ENCODE data around the gene ASXL2. TPM values are rescaled to one million over a fixed set of nuclear protein-coding genes. Genes with fewer than 3 reads are reported as not detected.
A peak's percentile ranks its signal among the peaks of the same experiment; 100 is the strongest.

The ASXL2 gene
- total and polyA plus RNA-seq, 2 donors = 4.6 to 7.4 TPM

DNA sequence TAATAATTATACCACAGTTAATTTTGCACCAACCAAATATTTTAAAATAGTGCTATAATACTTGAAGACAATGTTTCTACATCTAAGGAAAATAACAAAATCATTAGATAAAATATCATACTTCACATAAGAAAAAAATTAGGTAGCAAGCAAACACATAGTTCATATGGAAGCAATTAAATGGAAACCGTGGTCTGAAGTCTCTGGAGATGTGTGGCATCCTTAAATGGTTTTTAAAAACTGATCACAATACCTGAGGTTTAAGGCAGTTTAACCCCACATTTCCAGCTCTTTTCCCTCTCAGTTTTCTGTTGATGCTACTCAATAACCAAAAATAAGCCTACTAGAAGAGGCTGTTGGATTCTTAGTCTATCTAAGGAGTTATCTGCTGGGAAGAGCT is 71.3 kb downstream of the ASXL2 start:
- WGBS = 98% methylated on average over 1 of the region's 1 CpG
- H3K4me1 ChIP-seq (ENCODE audit: control insufficient read depth in 2 of 2, insufficient read depth in 2 of 2, low read length in 2 of 2) = no peaks in the 10 kb centered on the region
- no peak overlapping the region for H3K4me3 ChIP-seq (ENCODE audit: low read length in 2 of 2)
- peaks cover 23 to 28% of the 10 kb centered on the region in 2 donors for H3K36me3 ChIP-seq (ENCODE audit: control insufficient read depth in 2 of 2, insufficient read depth in 2 of 2, low read length in 1 of 2)
- no peak overlapping the region for H3K27ac ChIP-seq (ENCODE audit: low read depth in 1 of 2, low read length in 1 of 2)
- DNase-seq (ENCODE audit: low read depth in 6 of 9, low spot score in 9 of 9) = no peak
- no peaks in the 10 kb centered on the region for H3K27me3 ChIP-seq (ENCODE audit: control insufficient read depth in 2 of 2, insufficient read depth in 1 of 2, low read length in 1 of 2)
- H3K9me3 ChIP-seq (ENCODE audit: control insufficient read depth in 2 of 2, insufficient read depth in 1 of 2, low read length in 1 of 2) = no peaks in the 10 kb centered on the region

DNA sequence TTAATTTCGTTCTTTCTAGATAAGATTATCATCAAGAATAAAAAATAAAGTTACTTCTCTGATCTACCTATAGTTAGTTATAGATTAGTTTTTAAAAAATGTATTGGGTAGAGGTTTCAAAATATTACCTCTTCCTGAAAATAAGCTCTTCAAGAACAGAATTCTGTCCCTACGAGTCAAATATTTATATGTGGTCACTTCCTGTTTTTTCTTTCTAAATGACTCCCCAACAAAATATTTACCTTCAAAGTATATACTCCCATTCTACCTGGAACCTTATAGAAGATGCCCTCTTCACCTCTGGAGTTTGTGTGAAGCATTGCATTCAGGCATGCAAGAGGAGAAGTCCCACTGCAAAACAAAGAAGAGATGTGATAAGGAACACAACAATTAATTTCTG is 72.3 kb downstream of the ASXL2 start:
- DNase-seq (ENCODE audit: low read depth in 6 of 9, low spot score in 9 of 9) = no peak
- Histone ChIP-seq H3K27me3 (ENCODE audit: control insufficient read depth in 2 of 2, insufficient read depth in 1 of 2, low read length in 1 of 2) (no peaks in the 10 kb centered on the region), H3K4me3 (ENCODE audit: low read length in 2 of 2) (no peak overlapping the region), H3K27ac (ENCODE audit: low read depth in 1 of 2, low read length in 1 of 2) (no peak overlapping the region), H3K36me3 (ENCODE audit: control insufficient read depth in 2 of 2, insufficient read depth in 2 of 2, low read length in 1 of 2) (peaks cover 23 to 28% of the 10 kb centered on the region in 2 donors), H3K4me1 (ENCODE audit: control insufficient read depth in 2 of 2, insufficient read depth in 2 of 2, low read length in 2 of 2) (no peaks in the 10 kb centered on the region), H3K9me3 (ENCODE audit: control insufficient read depth in 2 of 2, insufficient read depth in 1 of 2, low read length in 1 of 2) (no peaks in the 10 kb centered on the region)
- 93% methylated on average over 2 of the region's 2 CpGs for WGBS

DNA sequence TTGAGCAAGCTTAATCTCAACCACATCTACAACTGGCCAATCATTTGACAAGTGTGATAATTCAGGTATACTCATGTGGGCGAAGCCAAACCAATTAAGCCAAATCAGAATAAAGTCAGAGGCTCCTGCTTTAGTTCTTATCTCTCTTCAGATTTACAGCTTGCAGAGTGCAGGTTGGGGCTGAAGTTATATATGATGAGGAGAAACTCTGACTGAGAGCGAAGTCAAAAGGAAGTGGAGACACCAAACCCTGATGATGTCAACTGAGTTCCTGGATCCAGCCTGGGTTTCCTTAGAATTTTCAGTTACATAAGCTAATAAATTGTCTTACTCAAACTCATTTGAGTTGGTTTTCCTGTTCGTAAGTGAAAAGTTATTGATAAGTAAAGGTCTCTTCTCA is 73.9 kb downstream of the ASXL2 start:
- H3K27me3 ChIP-seq (ENCODE audit: control insufficient read depth in 2 of 2, insufficient read depth in 1 of 2, low read length in 1 of 2) = no peaks in the 10 kb centered on the region
- H3K4me1 ChIP-seq (ENCODE audit: control insufficient read depth in 2 of 2, insufficient read depth in 2 of 2, low read length in 2 of 2) = no peaks in the 10 kb centered on the region
- H3K9me3 ChIP-seq (ENCODE audit: control insufficient read depth in 2 of 2, insufficient read depth in 1 of 2, low read length in 1 of 2) = no peaks in the 10 kb centered on the region
- peaks cover 14 to 26% of the 10 kb centered on the region in 2 donors for H3K36me3 ChIP-seq (ENCODE audit: control insufficient read depth in 2 of 2, insufficient read depth in 2 of 2, low read length in 1 of 2)
- no peak overlapping the region for H3K4me3 ChIP-seq (ENCODE audit: low read length in 2 of 2)
- no peak overlapping the region for H3K27ac ChIP-seq (ENCODE audit: low read depth in 1 of 2, low read length in 1 of 2)
- DNase-seq (ENCODE audit: low read depth in 6 of 9, low spot score in 9 of 9) = no peak
- WGBS = 96% methylated on average over 3 of the region's 3 CpGs

DNA sequence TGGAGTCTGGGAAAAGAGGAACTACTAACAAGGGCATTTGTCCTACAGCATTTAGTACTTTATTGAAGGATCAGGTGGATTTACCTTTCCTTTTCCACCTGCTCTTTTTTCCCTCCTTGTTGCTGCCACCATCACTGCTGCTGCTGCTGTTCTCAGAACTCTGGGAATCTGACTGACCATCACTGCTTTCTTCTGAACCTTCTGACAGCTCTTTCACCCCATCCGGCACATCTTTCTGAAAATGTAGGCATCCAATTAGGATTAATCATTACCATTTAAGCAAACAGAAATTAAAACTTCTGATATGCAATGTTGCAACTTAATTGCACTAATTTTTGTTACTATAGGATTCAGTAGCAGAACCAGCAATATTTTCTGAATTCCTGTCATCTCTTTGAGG is 79.0 kb downstream of the ASXL2 start:
- 97% methylated on average over 1 of the region's 1 CpG for WGBS
- Histone ChIP-seq H3K36me3 (ENCODE audit: control insufficient read depth in 2 of 2, insufficient read depth in 2 of 2, low read length in 1 of 2) (peaks cover 22 to 36% of the 10 kb centered on the region in 2 donors), H3K4me1 (ENCODE audit: control insufficient read depth in 2 of 2, insufficient read depth in 2 of 2, low read length in 2 of 2) (peaks cover 2 to 3% of the 10 kb centered on the region in 2 donors), H3K4me3 (ENCODE audit: low read length in 2 of 2) (no peak overlapping the region), H3K27me3 (ENCODE audit: control insufficient read depth in 2 of 2, insufficient read depth in 1 of 2, low read length in 1 of 2) (no peaks in the 10 kb centered on the region), H3K9me3 (ENCODE audit: control insufficient read depth in 2 of 2, insufficient read depth in 1 of 2, low read length in 1 of 2) (no peaks in the 10 kb centered on the region), H3K27ac (ENCODE audit: low read depth in 1 of 2, low read length in 1 of 2) (no peak overlapping the region)
- no peak for DNase-seq (ENCODE audit: low read depth in 6 of 9, low spot score in 9 of 9)

DNA sequence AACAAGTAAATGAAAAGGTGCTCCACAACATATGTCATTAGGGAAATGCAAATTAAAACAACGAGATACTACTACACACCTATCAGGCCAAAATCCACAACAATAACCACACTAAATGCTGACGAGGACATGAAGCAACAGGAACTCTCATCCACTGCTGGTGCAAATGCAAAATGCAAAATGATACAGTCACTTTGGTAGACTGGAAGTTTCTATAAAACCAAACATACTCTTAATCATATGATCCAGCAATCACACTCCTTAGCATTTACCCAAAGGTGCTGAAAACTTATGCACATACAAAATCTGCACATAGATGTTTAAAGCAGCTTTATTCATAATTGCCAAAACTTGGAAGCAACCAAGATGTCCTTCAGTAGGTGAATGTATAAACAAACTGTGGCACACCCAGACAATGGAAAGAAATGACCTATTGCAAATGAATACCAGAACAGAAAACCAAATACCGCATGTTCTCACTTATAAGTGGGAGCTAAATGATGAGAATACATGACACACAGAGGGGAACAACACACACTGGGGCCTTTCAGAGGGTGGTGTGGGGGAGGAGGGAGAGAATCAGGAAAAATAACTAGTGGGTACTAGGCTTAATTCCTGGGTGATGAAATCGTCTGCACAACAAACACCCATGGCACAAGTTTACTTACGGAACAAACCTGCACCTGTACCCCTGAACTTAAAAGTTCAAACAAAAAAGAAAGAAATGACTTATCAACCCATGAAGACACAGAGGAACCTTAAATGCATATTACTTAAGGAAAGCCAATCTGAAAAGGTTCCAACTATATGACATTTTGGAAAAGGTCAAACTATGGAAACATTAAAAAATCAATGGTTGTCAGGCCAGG is 80.4 kb downstream of the ASXL2 start:
- no peak overlapping the region for H3K27ac ChIP-seq (ENCODE audit: low read depth in 1 of 2, low read length in 1 of 2)
- H3K27me3 ChIP-seq (ENCODE audit: control insufficient read depth in 2 of 2, insufficient read depth in 1 of 2, low read length in 1 of 2) = no peaks in the 10 kb centered on the region
- 96% methylated on average over 5 of the region's 5 CpGs for WGBS
- H3K36me3 ChIP-seq (ENCODE audit: control insufficient read depth in 2 of 2, insufficient read depth in 2 of 2, low read length in 1 of 2) = peaks cover 13 to 23% of the 10 kb centered on the region in 2 donors
- H3K9me3 ChIP-seq (ENCODE audit: control insufficient read depth in 2 of 2, insufficient read depth in 1 of 2, low read length in 1 of 2) = no peaks in the 10 kb centered on the region
- peaks cover 2 to 6% of the 10 kb centered on the region in 2 donors for H3K4me1 ChIP-seq (ENCODE audit: control insufficient read depth in 2 of 2, insufficient read depth in 2 of 2, low read length in 2 of 2)
- H3K4me3 ChIP-seq (ENCODE audit: low read length in 2 of 2) = no peak overlapping the region
- DNase-seq (ENCODE audit: low read depth in 6 of 9, low spot score in 9 of 9) = no peak

DNA sequence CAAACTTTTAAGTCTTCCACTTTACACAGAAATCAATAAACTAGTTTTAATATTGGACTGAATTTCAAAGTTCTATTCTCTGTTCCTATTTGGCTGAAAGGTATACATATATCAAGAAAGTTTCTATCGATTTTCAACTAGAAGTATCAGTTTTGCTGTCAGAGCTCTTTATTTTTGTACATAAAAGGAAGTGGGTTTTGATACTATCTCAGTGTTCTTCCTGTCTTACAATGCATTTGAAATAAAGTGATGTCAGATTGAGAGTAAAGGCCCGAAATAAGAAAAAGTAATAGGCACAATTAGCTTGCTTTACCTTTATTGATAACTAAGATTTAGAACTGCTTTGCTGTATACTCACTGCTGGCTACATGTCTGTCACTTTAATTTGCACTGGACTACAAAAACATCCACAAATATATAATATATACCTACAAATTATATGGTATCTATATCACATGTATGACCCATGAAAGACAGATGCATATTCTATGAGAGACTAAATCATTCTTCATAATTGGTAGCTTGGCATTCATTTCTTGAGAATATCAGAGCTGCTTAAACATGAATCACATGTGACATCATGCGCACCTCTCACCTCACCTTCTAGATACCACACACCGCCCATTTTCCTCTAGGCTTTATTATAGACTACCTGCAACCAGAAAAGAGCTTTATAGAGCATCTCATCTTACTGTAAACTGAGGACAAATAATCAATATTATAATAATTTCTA is 83.6 kb downstream of the ASXL2 start:
- WGBS = 51% methylated on average over 4 of the region's 4 CpGs
- Histone ChIP-seq H3K36me3 (ENCODE audit: control insufficient read depth in 2 of 2, insufficient read depth in 2 of 2, low read length in 1 of 2) (peaks cover 13 to 20% of the 10 kb centered on the region in 2 donors), H3K27me3 (ENCODE audit: control insufficient read depth in 2 of 2, insufficient read depth in 1 of 2, low read length in 1 of 2) (no peaks in the 10 kb centered on the region), H3K4me3 (ENCODE audit: low read length in 2 of 2) (no peak overlapping the region), H3K9me3 (ENCODE audit: control insufficient read depth in 2 of 2, insufficient read depth in 1 of 2, low read length in 1 of 2) (no peaks in the 10 kb centered on the region), H3K4me1 (ENCODE audit: control insufficient read depth in 2 of 2, insufficient read depth in 2 of 2, low read length in 2 of 2) (peaks cover 2 to 6% of the 10 kb centered on the region in 2 donors), H3K27ac (ENCODE audit: low read depth in 1 of 2, low read length in 1 of 2) (no peak overlapping the region)
- peak in 7 of 9 donors; percentile 7 to 56 (median 23) for DNase-seq (ENCODE audit: low read depth in 6 of 9, low spot score in 9 of 9)

DNA sequence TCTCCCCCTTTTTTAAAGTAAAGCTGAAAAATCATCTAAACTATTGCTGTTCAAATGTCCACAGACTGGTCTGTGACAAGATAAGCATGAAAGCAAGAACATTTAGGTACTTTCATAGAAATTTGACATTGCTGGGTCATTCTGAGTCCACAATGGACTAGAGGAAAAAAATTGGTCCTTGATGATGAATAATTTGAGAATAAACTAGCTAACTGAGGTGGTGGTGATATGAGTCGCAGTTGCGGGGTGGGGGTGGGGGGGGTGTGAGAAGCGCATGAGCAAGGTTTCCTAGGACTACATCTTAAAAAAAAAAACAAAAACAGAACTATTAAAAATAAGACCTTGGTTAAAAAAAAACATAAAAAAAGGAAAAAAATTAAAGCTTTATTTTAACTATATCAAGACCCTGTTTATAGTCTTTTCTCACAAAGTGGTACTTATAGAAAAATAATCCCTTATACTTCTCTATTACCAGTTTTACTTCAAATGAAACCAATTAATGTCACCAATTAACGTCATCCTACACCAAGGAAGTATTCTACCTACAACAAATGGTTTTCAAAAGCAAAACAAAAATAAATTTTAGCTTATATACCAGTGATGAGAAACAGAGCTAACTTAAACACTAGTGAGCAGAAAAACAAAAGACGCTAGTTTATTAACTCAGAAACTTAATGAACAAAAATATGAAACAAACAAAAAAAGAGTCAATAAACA is 88.1 kb downstream of the ASXL2 start:
- H3K36me3 ChIP-seq (ENCODE audit: control insufficient read depth in 2 of 2, insufficient read depth in 2 of 2, low read length in 1 of 2) = peaks cover 3 to 18% of the 10 kb centered on the region in 2 donors
- no peak overlapping the region for H3K27ac ChIP-seq (ENCODE audit: low read depth in 1 of 2, low read length in 1 of 2)
- H3K4me1 ChIP-seq (ENCODE audit: control insufficient read depth in 2 of 2, insufficient read depth in 2 of 2, low read length in 2 of 2) = peaks cover 0 to 6% of the 10 kb centered on the region in 2 donors
- no peak for DNase-seq (ENCODE audit: low read depth in 6 of 9, low spot score in 9 of 9)
- no peaks in the 10 kb centered on the region for H3K9me3 ChIP-seq (ENCODE audit: control insufficient read depth in 2 of 2, insufficient read depth in 1 of 2, low read length in 1 of 2)
- WGBS = 96% methylated on average over 5 of the region's 5 CpGs
- no peak overlapping the region for H3K4me3 ChIP-seq (ENCODE audit: low read length in 2 of 2)
- H3K27me3 ChIP-seq (ENCODE audit: control insufficient read depth in 2 of 2, insufficient read depth in 1 of 2, low read length in 1 of 2) = no peaks in the 10 kb centered on the region

DNA sequence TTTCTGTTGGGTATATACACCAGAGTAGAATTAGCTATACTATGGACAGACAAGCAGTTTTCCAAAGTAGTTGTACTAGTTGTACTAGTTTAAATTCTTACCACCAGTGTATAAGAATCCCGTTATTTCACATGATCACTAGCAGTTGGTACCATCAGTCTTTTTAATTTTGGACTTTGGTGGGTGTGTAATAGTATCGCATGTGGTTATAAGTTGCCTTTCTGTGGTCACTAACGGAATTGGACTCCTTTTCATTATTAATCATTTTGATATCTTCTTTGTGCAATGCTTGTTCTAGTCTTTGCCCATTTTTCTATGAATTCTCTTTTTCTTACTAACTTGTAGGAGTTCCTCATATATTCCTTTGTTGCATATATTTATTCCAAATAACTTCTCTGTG is 89.8 kb downstream of the ASXL2 start:
- WGBS = 95% methylated on average over 3 of the region's 3 CpGs
- H3K27ac ChIP-seq (ENCODE audit: low read depth in 1 of 2, low read length in 1 of 2) = no peak overlapping the region
- no peak for DNase-seq (ENCODE audit: low read depth in 6 of 9, low spot score in 9 of 9)

DNA sequence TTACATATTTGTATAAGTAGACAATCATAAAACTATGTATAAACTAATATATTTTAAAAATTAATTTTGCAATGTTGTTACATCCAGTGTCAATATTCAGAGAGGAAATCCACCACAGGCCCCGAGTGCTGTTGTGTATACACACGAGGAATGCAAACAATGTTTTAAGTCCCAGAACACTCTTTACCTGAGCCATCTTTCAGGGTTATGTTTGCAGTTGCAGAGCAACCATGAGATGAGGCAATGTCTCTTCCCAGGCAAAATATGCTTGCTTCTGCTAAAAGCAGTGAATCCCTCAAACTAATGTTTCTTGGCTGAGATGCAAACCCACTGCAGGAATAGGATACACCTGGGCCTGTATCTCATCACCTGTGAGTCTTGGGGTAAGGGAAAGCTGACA is 91.3 kb downstream of the ASXL2 start:
- Histone ChIP-seq H3K27me3 (ENCODE audit: control insufficient read depth in 2 of 2, insufficient read depth in 1 of 2, low read length in 1 of 2) (no peaks in the 10 kb centered on the region), H3K36me3 (ENCODE audit: control insufficient read depth in 2 of 2, insufficient read depth in 2 of 2, low read length in 1 of 2) (peaks cover 7 to 25% of the 10 kb centered on the region in 2 donors), H3K4me3 (ENCODE audit: low read length in 2 of 2) (no peak overlapping the region), H3K9me3 (ENCODE audit: control insufficient read depth in 2 of 2, insufficient read depth in 1 of 2, low read length in 1 of 2) (no peaks in the 10 kb centered on the region), H3K4me1 (ENCODE audit: control insufficient read depth in 2 of 2, insufficient read depth in 2 of 2, low read length in 2 of 2) (no peaks in the 10 kb centered on the region), H3K27ac (ENCODE audit: low read depth in 1 of 2, low read length in 1 of 2) (no peak overlapping the region)
- WGBS = 95% methylated on average over 2 of the region's 2 CpGs
- no peak for DNase-seq (ENCODE audit: low read depth in 6 of 9, low spot score in 9 of 9)

More for the DNA sequence above, 89.8 kb downstream of the ASXL2 start:
- H3K27me3 ChIP-seq (ENCODE audit: control insufficient read depth in 2 of 2, insufficient read depth in 1 of 2, low read length in 1 of 2) = no peaks in the 10 kb centered on the region
- no peak overlapping the region for H3K4me3 ChIP-seq (ENCODE audit: low read length in 2 of 2)
- H3K36me3 ChIP-seq (ENCODE audit: control insufficient read depth in 2 of 2, insufficient read depth in 2 of 2, low read length in 1 of 2) = peaks cover 7 to 23% of the 10 kb centered on the region in 2 donors
- no peaks in the 10 kb centered on the region for H3K4me1 ChIP-seq (ENCODE audit: control insufficient read depth in 2 of 2, insufficient read depth in 2 of 2, low read length in 2 of 2)
- no peaks in the 10 kb centered on the region for H3K9me3 ChIP-seq (ENCODE audit: control insufficient read depth in 2 of 2, insufficient read depth in 1 of 2, low read length in 1 of 2)
